C4-2B (cell line): ENCODE results near the gene ZNF385B.

Experiments
- ZFX ChIP-seq: fragments of 450-650 bp; IDR thresholded peaks from 2 replicates; pipeline ENCODE4 v1.6.1; 2017
- TF ChIP-seq, protein P1 (sequence below): fragments of 450-650 bp; conservative IDR thresholded peaks from 2 replicates; pipeline ENCODE4 v1.5.1; 2017; ENCODE audit warnings: mild to moderate bottlenecking

- TF ChIP-seq, protein P1, sequence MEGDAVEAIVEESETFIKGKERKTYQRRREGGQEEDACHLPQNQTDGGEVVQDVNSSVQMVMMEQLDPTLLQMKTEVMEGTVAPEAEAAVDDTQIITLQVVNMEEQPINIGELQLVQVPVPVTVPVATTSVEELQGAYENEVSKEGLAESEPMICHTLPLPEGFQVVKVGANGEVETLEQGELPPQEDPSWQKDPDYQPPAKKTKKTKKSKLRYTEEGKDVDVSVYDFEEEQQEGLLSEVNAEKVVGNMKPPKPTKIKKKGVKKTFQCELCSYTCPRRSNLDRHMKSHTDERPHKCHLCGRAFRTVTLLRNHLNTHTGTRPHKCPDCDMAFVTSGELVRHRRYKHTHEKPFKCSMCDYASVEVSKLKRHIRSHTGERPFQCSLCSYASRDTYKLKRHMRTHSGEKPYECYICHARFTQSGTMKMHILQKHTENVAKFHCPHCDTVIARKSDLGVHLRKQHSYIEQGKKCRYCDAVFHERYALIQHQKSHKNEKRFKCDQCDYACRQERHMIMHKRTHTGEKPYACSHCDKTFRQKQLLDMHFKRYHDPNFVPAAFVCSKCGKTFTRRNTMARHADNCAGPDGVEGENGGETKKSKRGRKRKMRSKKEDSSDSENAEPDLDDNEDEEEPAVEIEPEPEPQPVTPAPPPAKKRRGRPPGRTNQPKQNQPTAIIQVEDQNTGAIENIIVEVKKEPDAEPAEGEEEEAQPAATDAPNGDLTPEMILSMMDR = no peak
- TF ChIP-seq ZFX = no peak
Observed at GRCh38 chr2:179591690-179592089, 269.7 kb downstream of the ZNF385B start.
